Activated T-cell treated with anti-CD3 and anti-CD28 coated beads for 24 hours (primary cell): ENCODE data around the gene ABCG4.
"Not testable (repeated sequence)": the region's sequence is repeated elsewhere in the genome, so short reads cannot be mapped to it uniquely, and the experiment has no call there.

Experiments used
- DNase-seq: peaks from one replicate; pipeline ENCODE4 v3.0.0-alpha.2; 2020; ENCODE audit warnings: low read depth

ABCG4 gene

GRCh38 chr11:119154178-119154577 lies 5.3 kb downstream of the ABCG4 start:
- DNase-seq = no peak

- DNase-seq = no peak
Measured at GRCh38 chr11:119155733-119156492, 7.1 kb downstream of the ABCG4 start.

GRCh38 chr11:119156496-119156895 lies 7.6 kb downstream of the ABCG4 start:
- DNase-seq = no peak

GRCh38 chr11:119157063-119157462 lies 8.2 kb downstream of the ABCG4 start:
- DNase-seq = no peak

DNA sequence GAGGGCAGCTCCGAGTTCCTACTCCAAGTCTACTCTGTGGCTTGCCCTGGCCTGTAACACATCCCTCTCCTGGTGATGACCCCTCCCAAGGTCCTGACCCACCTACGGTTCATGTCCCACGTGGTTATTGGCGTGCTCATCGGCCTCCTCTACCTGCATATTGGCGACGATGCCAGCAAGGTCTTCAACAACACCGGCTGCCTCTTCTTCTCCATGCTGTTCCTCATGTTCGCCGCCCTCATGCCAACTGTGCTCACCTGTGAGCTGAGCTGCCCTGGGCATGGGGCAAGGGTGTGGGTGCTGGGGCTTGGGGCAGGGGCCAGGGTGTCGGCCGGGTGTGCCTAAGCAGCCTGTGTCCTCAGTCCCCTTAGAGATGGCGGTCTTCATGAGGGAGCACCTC lies 9.6 kb downstream of the ABCG4 start:
- DNase-seq = no peak

DNA sequence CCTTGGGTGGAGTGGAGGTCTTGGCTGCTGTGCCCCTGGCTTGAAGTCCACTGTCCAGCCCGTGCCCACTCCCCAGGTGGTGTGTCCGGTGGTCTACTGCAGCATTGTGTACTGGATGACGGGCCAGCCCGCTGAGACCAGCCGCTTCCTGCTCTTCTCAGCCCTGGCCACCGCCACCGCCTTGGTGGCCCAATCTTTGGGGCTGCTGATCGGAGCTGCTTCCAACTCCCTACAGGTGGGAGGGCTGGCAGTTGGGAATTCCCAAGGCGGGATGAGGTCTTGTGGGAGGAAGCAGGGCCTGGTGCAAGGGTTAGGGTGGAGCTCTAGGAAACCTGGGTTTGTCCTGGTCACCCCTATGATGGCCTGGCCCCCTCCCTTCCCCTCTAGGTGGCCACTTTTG lies 11.3 kb downstream of the ABCG4 start:
- DNase-seq = no peak

GRCh38 chr11:119161871-119162270 lies 13.0 kb downstream of the ABCG4 start:
- no peak for DNase-seq

- no peak for DNase-seq
Measured at GRCh38 chr11:119166368-119167076, 17.7 kb downstream of the ABCG4 start.

GRCh38 chr11:119167077-119167458 lies 18.2 kb downstream of the ABCG4 start:
- DNase-seq = not testable (repeated sequence)

DNA sequence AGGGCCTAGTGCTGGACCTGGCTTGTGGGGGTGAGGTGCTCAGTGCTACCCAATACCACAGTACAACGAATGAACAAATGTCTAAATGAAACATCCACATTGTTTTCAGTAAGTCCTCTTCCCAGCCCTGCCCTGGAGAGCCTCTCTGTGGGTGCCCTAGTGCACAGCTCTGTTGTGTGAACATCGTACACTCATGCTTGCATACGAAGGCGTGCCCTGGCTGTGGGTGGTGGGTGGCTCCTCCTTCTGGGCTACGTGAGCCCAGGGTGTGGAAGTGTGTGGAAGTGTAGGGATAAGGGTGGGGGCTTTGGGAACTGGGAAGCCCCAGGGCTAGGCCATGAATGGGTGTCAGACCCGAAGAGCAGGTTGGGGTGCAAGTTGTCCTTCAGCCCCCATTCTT lies 19.1 kb downstream of the ABCG4 start:
- no peak for DNase-seq

DNA sequence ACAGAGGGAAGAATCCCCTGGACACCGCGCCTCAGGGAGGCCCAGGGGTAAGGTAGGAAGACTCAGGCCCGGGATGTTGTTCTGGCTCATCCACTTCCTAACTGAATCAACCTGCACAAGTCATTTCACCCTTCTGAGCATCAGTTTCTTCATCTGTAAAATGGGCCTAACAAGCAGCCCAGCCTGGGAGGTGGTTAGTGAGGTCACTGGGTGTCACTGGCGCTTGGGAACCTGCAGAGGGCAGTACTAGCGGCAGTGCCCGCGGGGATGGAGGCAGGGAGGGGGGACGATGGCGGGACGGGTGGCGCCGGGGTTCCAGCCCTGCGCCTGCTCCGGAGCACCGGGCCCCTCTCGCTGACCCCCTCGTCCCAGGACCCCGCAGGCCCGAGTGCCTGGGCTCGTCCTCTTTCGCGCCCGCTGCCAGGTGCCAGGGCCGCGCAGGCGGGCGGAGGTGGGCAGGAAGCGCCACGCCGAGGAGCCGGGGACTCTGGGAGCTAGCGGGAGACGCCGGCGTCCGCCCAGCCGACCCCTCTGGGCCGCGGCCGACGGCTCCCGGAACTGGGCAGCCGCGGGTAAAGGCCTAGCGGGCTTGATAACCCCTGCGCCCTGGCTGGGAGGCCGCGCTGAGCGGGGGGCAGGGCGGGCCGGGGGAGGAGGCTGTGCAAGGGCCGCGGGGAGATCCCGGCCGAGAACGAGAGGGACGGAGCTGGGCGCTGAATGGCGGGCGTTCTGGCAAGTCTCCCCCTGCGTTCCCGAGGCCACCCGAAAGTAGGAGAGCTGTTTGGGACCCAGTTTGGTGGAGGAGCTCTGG lies 19.8 kb downstream of the ABCG4 start, which contains the start of gene NLRX1:
Gene NLRX1 (plus strand): TSS at position 255 of the 811 bp plus-strand sequence. CDS start 2,679 bp downstream, outside the sequence.
- peak; percentile 80 for DNase-seq

- peak; percentile 24 for DNase-seq
Measured at GRCh38 chr11:119169282-119169719, 20.4 kb downstream of the ABCG4 start.

GRCh38 chr11:119172513-119172912 lies 23.7 kb downstream of the ABCG4 start:
- no peak for DNase-seq

- no peak for DNase-seq
Measured at GRCh38 chr11:119173453-119173852, 24.6 kb downstream of the ABCG4 start.

- DNase-seq = no peak
Measured at GRCh38 chr11:119175493-119176077, 26.7 kb downstream of the ABCG4 start.

- no peak for DNase-seq
Measured at GRCh38 chr11:119178166-119178680, 29.4 kb downstream of the ABCG4 start.

GRCh38 chr11:119179342-119179741 lies 30.5 kb downstream of the ABCG4 start:
- DNase-seq = no peak

DNA sequence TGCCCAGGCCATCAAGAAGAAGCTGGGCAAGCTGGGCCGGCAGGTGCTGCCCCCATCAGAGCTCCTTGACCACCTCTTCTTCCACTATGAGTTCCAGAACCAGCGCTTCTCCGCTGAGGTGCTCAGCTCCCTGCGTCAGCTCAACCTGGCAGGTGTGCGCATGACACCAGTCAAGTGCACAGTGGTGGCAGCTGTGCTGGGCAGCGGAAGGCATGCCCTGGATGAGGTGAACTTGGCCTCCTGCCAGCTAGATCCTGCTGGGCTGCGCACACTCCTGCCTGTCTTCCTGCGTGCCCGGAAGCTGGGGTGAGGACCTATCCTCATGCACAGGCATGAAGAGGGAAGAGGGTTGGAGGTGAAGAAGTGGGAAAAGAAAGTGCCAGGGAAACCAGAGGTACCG lies 31.1 kb downstream of the ABCG4 start:
- DNase-seq = no peak

DNA sequence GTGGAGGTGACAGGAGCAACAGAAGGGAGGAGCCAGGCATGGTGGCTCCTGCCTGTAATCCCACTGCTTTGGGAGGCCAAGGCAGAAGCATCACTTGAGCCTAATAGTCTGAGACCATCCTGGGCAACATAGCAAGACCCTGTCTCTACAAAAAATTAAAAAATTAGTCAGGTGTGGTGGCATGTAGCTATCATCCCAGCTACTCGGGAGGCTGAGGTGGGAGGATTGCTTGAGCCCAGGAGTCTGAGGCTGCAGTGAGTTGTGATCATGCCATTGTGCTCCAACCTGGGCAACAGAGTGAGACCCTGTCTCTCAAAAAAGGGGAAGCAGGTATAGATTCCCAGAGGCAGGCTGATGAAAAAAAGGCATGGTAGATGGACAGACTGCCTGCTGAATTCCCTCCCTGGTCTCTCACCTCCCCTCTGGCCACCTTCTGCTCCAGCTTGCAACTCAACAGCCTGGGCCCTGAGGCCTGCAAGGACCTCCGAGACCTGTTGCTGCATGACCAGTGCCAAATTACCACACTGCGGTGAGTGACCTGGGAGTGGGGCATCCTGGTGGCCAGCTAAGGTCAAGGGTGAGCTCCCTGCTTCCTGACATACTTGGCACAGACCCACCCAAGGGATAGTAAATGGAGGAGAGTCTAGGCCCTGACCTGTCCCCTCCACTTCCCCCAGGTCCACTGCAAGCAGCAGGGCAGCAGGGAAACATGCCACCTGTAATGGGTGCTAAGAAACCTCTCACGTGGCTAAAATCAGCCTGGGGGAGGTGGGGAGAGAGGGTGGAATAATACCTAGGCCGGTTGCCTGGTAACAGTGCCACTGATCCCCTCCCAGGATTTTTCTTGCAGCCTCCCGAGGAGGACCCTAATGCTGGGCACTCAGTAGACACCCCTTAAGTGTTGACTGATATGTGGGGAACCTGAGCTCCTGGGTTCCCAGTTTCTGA lies 32.2 kb downstream of the ABCG4 start:
- no peak for DNase-seq

GRCh38 chr11:119181677-119182412 lies 33.0 kb downstream of the ABCG4 start:
- DNase-seq = no peak
